Right renal pelvis (tissue), 4 donors: ENCODE results near the gene VPS52. TPM values are rescaled to one million over a fixed set of nuclear protein-coding genes. Genes with fewer than 3 reads are reported as not detected.
"Not testable (repeated sequence)": the region's sequence is repeated elsewhere in the genome, so short reads cannot be mapped to it uniquely, and the experiment has no call there.

ENCODE experiments used
- DNase-seq, 4 donors: peaks; one replicate each; pipeline ENCODE4 v3.0.0-alpha.2; 2013; ENCODE audit warnings: low read depth in 4 of 4, low spot score in 3 of 4, missing footprints in 1 of 4
- polyA plus RNA-seq, 4 donors: library from polyadenylated mRNA; unstranded; fragments of 120-200 nt; gene quantifications; one replicate each; pipeline ENCODE4 v1.2.1, GENCODE V29; 2013; ENCODE audit not compliant: insufficient read length in 4 of 4

Gene VPS52
- polyA plus RNA-seq, 4 donors, result 64.3 to 81.7 (median 70.6) TPM

GRCh38 chr6:33286946-33287914 lies 15.6 kb upstream of the VPS52 start:
- DNase-seq, result no peak

- DNase-seq, result not testable (repeated sequence)
Measured at GRCh38 chr6:33285214-33285613, 13.5 kb upstream of the VPS52 start.

GRCh38 chr6:33280539-33280938 lies 8.9 kb upstream of the VPS52 start:
- DNase-seq, result no peak

- DNase-seq, result no peak
Measured at GRCh38 chr6:33279971-33280511, 8.4 kb upstream of the VPS52 start.

GRCh38 chr6:33279257-33279695 lies 7.6 kb upstream of the VPS52 start:
- DNase-seq, result no peak

GRCh38 chr6:33278810-33279209 lies 7.1 kb upstream of the VPS52 start:
- DNase-seq, result no peak

GRCh38 chr6:33278392-33278741 lies 6.7 kb upstream of the VPS52 start:
- DNase-seq, result no peak

- no peak for DNase-seq
Measured at GRCh38 chr6:33277663-33278391, 6.2 kb upstream of the VPS52 start.

DNA sequence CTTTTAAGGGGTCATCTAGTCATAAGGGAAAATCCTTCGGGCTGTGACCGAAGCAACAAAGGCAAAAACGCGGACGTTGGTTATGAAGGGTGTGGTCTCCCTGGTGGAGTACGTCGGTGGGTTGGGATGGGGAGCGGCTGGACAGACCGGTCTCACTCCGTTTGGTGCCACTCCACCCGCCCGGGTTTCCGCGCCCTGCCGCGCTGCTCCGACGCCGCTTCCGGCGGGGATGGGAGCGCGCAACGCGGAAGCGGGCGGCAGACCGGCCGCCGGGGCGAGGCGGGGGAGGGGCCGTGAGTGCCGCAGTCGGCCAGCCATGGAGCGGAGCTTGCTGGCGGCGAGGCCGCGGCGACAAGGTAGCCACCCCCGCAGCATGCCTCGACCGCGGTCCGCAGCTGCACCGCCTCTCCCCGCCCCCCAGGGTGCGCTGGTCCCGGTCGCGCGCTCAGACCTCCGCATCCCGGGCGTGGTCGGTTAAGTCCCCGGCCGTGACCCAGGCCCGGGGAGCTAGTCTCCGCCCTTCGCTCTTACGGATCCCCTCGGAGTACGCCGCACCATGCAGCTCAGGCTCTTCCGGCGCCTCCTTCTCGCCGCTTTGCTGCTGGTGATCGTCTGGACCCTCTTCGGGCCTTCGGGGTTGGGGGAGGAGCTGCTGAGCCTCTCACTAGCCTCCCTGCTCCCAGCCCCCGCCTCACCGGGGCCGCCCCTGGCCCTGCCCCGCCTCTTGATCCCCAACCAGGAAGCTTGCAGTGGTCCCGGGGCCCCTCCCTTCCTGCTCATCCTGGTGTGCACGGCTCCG lies 5.4 kb upstream of the VPS52 start, which contains the start of gene B3GALT4:
Gene B3GALT4, plus strand, starts transcription at position 260 of the 799 bp plus-strand sequence. Its CDS starts 297 bp downstream, at position 557.
- DNase-seq, result peak in 1 of 4 donors; percentile 58

DNA sequence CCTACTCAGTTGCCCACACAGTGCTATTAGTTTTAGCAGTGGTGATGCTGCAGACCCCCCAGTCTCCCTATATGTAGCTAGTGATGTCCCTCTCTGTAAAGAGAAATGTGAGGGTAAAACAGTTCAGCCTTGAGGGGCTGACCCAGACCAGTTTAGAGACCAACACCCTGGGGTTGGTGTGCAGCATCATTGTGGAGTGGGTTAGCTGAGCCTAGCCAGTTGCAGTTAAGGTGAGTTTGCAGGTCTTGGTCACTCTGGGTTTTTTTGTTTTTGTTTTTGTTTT lies 4.8 kb upstream of the VPS52 start:
- DNase-seq, result no peak

DNA sequence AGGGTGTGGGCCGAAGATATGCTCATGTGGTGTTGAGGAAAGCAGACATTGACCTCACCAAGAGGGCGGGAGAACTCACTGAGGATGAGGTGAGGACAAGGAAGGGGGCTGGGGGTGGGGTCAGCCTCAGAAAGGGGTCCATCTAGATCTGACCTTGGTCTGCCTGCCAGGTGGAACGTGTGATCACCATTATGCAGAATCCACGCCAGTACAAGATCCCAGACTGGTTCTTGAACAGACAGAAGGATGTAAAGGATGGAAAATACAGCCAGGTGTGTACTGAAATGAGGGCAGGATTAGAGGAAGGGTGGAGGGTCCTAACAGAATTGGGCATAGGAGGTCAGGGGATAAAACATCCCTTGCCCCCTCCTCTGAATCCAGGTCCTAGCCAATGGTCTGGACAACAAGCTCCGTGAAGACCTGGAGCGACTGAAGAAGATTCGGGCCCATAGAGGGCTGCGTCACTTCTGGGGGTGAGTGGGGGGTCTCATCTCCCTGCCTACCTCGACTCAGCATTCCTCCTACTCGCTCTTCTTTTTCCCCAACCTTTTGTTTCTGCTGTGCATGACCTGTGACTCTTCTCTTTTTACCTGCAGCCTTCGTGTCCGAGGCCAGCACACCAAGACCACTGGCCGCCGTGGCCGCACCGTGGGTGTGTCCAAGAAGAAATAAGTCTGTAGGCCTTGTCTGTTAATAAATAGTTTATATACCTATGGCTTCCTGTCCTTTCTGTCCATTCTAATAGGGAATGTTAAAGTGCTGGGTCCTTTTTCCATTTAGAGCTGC lies 4.3 kb upstream of the VPS52 start:
- DNase-seq, result not testable (repeated sequence)

GRCh38 chr6:33273924-33274902 lies 2.5 kb upstream of the VPS52 start:
- no peak for DNase-seq

DNA sequence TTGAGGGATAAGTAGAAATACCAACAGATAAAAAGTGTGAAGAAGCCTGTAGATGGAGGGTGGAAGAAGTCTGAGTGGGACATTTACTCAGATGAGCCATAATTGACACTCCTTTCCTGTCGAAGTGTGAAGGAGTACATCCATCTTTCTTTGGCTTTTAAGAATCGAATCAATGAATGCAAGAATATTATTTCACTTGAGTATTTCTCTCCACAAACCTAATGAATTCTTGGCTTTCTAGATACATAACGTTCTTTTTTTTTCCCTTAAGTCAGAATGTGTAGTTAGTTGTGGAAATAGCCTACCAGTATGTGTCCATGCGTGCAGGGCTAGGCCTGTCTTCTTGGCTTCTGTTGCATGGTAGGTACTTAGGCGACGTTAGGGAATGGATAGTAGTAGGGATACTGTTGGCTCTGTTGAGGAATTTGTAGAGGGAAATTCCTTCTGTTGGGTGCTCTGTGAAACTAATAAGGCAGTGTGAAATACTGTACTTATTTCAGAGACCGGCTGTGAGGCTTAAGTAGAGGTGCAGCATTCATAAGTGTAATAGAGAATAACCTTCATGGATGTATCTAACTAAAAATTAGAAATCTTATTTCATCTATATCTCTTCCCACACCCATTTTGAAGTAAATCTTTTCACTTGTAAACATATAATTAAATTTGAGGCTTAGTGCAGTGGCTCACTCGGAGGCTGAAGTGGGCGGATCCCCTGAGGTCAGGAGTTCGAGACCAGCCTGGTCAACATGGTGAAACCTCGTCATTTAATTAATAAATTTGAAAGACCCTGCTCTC lies 1.6 kb upstream of the VPS52 start:
- DNase-seq, result no peak

- no peak for DNase-seq
Measured at GRCh38 chr6:33272275-33273128, 826 bp upstream of the VPS52 start.

DNA sequence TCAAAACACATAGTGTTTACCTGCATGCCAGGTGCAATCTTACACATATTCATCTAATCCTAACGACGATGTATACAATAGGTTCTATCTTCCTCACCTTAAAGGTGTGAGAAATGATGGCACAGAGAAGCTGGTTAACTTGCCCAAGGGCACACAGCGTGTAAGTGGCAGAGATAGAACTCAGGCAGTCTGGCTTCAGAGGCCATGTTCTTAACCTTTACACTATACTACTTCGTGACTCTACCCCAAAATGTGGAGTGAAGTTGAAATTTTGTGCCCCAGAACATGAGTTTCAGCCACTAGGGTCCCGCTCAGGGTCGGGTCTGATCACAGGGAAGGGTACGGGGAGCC lies 584 bp downstream of the VPS52 start:
- DNase-seq, result no peak

- DNase-seq, result no peak
Measured at GRCh38 chr6:33264015-33264414, 7.7 kb downstream of the VPS52 start.

DNA sequence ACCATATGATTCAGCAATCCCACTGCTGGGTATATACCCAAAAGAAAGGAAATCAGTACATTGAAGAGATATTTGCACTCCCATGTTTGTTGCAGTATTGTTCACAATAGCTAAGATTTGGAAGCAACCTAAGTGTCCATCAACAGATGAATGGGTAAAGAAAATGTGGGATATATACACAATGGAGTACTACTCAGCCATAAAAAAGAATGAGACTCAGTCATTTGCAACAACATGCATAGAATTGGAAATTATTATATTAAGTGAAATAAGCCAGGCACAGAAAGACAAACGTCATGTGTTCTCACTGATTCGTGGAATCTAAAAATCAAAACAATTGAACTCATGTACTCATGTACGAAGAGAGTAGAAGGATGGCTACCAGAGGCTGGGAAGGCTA lies 9.2 kb downstream of the VPS52 start:
- DNase-seq, result not testable (repeated sequence)
